ACHN (cell line): Measurements from ENCODE around the gene KCNT1.

Experiments used
- DNase-seq: peaks from one replicate; pipeline ENCODE4 v3.0.0-alpha.2; 2015
- in situ Hi-C: cut with HindIII; loops from 2 replicates; pipeline ENCODE4 v1.10.0; 2017; ENCODE audit warnings: low sequenced_read_pairs, low pct_ligation_motif_present, low pct_unique_long_range_greater_than_20kb

The KCNT1 gene

DNA sequence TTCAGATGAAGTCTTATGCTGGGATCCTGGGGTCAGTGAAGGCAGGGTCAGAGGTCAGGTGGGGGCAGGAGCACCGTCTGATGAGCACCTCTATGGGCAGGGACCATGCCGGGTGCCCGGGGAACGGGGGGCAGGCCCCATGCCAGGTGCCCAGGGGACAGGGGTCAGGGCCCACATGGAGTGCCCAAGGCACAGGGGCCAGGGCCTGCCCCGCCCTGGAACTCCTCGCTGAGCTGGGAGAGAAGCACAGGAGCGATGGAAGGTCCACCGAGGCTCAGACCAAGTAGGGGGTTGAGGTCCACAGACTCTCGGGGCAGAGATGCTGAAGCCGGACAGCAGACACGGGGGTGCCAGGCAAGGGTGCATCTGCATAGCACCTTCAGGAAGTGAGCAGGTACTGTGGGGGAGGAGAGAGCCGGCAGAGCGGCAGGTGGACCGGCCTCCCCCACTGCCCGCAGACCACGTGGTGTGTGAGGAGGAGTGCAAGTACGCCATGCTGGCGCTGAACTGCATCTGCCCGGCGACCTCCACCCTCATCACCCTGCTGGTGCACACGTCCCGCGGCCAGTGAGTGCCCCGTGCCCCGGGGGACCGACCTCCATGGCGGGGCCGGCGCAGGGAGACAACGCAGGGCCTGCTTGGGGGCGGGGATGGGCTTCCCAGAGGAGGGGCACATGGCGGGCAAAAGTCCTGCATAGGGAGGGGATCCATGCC lies 67.7 kb downstream of the KCNT1 start:
- in situ Hi-C loops: no loop called here
- DNase-seq: no peak

DNA sequence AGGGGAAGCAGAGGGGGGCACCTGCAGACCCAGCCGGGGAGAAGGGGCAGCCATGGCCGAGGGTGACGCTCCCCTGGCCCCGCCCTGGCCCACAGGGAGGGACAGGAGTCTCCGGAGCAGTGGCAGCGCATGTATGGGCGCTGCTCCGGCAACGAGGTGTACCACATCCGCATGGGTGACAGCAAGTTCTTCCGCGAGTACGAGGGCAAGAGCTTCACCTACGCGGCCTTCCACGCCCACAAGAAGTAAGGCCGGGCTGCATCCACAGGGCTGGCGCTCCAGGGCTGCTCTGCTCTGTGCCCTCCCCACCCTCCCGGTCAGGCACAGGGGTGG lies 68.2 kb downstream of the KCNT1 start:
- DNase-seq: no peak
- in situ Hi-C loops: no loop called here

DNA sequence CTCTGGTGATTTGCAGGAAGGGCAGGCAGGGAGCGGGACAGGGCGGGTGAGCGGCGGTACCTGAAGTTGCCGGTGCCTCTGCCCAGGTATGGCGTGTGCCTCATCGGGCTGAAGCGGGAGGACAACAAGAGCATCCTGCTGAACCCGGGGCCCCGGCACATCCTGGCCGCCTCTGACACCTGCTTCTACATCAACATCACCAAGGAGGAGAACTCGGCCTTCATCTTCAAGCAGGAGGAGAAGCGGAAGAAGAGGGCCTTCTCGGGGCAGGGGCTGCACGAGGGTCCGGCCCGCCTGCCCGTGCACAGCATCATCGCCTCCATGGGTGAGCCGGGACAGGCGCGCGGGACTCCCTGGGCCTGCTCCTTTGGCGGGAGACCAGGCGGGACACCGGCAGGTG lies 68.8 kb downstream of the KCNT1 start:
- in situ Hi-C loops: no loop called here
- DNase-seq: no peak

DNA sequence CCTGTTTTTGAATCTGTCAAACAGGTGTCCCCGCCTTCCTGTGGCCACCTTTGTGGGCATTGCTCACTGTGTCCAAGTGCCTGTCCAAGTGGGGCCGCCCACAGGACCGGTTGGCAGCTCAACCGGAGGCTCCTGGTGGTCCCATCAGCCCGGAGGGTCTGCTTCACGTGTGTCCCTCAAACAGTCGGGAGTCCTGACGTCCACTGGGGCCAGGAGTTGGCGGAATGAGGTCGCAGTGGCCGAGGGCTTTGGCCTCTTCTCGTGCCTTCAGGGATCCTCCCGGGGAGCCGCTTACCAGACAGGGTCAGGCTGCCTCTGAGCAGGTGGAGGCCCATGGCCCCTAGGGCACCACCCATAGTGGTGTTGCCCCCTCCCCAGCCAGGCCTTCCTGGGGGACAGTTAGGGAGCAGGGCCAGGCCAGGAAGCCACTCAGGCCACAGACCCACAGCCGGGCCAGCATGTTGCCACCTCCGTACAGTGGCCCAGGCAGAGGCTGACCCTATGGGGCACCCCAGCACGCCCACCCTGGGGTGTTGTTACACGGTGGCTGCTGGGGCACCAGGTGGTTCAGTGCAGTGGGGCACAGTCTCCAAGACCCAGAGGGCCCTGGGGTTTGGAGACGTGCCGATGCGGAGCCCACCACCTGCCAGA lies 69.5 kb downstream of the KCNT1 start:
- no peak for DNase-seq
- in situ Hi-C loops: no loop called here

DNA sequence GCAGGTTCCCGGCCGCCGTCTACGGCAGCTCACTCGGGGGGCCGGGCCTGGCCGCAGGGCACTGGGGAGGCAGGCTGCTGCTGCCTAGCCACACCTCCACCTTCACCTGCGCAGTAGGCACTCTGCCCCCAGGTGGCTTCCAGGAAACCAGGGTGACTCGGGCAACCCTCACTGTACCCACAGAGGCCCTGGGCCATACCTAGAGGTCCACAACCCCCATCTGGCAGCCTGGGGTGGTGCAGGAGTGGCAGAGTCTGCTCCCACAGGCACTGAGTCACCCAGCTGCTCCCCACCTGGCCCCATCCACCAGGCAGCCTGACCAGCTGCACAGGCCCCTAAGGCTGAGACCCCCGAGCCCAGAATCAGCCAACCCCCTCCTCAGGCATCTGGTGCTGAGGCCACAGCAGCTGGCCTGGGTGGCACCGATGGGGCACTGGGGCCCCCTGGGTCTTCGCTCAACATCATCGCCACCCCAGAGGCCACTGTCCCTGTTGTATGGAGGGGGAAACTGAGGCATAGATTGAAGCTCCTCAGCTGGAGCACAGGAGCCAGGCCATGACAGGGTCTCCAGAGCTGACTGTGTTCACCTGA lies 70.2 kb downstream of the KCNT1 start:
- in situ Hi-C loops: no loop called here

DNA sequence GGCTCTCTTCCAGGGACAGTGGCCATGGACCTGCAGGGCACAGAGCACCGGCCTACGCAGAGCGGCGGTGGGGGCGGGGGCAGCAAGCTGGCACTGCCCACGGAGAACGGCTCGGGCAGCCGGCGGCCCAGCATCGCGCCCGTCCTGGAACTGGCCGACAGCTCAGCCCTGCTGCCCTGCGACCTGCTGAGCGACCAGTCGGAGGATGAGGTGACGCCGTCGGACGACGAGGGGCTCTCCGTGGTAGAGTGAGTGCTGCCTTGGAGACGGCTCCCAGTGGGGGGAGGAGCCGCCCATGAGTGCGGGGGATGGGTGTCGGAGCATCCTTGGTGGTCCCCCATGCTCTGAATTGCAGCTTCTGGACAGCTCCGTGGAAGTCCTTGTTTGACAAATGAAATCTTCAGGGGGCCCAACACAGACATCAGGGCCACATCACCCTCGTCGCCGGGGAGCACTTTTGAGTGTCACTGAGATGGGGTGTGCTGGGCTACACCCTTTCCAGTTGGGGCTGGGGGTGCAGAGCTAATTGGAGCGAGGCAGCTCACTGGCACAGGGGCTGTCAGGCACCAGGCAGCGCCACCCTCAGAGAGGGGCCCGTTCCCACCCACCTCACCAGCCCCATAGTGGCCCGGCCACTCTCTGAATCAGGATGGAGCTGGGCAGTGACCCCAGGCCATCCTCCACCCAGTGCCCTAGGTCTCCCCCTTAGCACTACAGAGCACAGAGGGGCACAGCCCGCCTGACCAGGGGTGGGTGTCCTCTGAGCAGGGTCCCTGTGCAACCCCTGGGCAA lies 70.9 kb downstream of the KCNT1 start:
- DNase-seq: no peak
- in situ Hi-C loops: no loop called here

More for the DNA sequence above, 70.2 kb downstream of the KCNT1 start:
- no peak for DNase-seq

DNA sequence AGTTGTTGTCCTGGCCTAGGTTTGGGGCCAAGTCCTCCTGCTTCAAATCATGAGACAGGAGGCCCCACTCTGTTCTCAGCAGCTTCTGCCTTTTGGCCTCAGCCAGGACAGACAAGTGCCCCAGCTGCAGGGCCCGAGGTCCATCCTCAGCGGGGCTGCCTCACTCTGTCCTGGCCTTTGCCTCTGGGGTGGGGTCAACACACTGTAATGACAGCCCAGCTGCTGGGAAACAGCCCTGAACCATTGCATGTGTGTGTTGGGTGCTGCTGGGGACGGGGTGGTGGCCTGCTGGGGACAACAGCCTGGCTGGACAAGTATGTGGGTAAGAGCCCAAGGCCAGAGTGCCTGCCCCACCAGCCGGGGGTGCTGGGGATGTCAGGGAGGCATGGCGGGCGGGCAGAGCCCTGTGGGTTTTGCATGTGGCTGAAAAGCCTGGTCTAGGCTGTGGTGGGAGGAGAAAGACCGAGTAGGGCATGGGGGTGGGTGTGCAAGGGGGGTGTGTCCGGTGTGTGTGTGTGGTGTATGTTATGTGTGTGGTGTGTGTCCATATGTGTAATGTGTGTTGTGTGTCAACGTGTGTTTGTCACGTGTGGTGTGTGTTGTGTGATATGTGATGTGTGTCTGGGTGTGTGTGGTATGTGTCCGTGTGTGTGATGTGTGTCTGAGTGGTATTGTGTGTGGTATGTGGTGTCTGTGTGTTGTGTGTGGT lies 71.7 kb downstream of the KCNT1 start:
- DNase-seq: no peak
- in situ Hi-C loops: no loop called here

DNA sequence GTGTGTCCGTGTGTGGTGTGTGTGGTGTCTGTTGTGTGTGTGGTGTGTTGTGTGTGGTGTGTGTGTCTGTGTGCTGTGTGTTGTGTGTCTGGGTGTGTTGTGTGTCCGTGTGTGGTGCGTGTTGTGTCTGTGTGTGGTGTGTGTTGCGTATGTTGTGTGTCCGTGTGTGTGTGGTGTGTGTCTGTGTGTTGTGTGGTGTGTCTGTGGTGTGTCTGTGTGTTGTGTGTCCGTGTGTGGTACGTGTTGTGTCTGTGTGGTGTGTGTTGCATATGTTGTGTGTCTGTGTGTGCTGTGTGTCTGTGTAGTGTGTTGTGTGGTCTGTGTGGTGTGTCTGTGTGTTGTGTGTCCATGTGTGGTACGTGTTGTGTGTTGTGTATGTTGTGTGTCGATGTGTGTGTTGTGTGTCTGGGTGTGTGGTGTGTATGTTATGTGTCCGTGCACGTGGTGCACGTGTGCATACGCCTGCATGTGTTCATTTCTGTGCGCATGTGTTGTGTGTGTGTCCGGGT lies 72.3 kb downstream of the KCNT1 start:
- DNase-seq: no peak
- in situ Hi-C loops: no loop called here

DNA sequence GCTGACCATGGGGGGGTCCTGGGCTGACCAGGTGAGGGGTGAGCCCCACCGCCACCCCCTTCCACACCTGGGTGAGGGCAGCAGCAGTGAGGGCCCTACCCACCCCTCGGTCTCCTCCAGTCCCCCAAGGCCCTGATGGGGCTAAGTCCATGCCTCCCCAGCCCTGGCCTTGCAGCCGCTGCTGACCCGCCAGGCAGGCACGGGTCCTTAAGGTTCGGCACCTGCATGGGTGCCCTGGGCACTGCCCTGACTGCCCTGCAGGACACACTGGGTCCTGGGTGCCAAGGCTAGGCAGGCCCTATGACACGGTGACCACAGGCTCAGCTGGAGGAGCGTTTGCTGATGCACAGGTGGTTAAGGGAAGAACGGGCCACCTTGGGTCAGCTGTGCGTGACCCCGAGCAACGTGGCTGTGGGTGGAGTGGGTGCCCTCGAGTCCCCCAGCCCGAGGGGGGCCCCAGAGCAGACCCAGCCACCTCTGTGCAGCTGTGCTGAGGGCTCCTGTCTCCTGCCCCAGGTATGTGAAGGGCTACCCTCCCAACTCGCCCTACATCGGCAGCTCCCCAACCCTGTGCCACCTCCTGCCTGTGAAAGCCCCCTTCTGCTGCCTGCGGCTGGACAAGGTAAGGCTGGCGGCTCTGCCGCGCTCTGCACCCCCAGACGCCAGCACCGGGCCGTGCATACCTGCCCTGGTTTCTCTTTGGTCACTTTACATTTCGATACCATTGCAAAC lies 73.0 kb downstream of the KCNT1 start:
- in situ Hi-C loops: no loop called here
- DNase-seq: no peak

DNA sequence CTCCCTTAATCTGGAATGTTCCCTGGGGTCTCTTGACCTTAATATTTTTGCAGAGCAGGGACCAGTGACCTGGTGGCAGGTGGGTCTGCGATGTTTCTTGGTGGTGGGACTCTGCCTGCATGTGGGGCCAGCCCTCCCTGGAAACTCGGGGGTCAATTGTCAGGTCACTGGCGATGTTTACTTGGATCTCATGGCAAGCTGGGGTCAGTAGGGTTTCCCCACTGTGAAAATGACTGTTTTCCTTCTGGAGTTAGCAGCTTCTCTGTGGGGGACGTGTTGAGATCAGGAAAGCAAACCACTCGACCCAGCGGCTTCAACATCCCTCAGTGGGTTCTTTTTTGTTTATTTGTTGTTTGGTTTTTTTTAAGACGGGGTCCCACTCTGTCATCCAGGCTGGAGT lies 73.9 kb downstream of the KCNT1 start:
- DNase-seq: no peak
- in situ Hi-C loops: no loop called here

DNA sequence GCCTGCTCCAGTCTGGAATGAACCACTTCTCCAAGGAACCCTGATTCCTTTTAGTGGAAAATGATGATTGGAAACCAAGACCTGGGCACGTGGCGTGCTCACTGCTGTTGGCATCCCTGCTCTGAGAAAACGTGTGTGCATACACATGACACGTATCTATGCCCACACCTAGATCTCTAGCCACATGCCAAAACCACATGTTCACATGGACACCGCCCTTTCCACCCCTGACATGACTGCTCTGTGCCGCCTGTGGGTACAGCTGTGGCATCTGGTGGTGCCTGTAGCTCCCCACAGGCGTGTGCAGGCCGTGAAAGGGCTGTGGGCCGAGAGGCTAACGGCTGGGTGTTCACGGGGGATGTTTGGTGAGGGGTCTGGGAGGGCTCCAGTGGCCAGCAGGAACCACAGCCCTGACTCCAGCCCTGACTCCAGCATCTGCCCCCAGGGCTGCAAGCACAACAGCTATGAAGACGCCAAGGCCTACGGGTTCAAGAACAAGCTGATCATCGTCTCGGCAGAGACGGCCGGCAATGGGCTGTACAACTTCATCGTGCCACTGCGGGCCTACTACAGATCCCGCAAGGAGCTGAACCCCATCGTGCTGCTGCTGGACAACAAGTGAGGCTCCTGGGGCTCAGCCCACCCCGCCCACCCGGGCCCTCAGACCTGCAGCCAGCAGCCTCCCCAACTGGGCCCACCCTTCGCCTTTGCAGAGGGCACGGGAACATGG lies 75.1 kb downstream of the KCNT1 start:
- in situ Hi-C loops: no loop called here

DNA sequence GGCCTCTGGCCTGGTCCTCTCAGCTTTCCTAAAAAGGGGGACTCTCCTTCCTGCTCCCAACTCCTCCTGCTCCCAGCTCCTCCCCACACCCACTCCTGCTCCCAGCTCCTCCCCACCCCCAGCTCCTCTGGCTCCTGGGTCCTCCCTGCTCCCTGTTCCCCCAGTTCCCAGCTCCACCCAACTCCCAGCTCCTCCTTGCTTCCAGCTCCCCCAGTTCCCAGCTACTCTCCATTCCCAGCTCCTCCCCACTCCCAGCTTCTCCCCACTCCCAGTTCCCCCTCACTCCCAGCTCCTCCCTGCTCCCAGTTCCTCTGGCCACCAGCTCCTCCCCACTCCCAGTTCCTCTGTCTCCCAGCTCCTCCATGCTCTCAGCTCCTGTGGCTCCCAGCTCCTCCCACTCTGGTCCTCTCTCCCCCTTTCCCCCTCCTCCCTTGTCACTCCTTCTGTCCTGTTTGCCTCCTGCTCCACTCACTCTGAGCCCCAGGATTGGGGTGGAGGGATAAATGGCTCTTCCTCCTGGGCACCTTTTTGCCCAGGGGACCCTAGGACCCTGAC lies 75.7 kb downstream of the KCNT1 start:
- in situ Hi-C loops: no loop called here
- no peak for DNase-seq

More for the DNA sequence above, 75.1 kb downstream of the KCNT1 start:
- no peak for DNase-seq

DNA sequence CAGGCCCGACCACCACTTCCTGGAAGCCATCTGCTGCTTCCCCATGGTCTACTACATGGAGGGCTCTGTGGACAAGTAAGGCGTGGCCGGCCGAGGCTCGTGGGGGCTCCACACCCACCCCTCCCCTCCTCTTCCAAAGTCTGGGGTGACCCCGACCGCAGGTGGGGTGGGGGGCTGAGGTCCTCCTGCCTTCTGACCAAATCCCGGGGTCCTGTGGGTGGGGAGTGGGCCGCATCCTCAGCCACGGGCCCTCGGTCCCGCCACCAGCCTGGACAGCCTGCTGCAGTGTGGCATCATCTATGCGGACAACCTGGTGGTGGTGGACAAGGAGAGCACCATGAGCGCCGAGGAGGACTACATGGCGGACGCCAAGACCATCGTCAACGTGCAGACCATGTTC lies 76.4 kb downstream of the KCNT1 start:
- in situ Hi-C loops: no loop called here
- DNase-seq: no peak

DNA sequence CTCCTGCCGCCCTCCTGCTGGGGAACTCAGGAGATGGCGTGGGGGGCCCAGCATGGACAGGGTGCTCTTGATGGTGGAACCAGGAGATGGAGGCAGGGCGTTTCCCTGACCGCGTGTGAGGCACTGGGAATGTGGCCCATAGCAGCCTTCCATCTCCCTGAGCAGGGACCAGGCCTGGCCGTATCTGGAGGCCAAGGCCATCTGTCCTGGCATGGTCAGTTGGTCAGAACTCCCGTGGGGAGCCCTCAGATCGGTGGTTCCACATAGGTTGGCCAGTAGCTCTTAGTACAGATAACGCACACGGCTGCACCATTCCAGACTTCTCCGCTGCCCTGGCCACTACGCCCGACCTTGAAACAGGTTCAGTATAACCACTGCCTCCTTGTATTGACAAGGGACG lies 77.6 kb downstream of the KCNT1 start:
- in situ Hi-C loops: no loop called here
- no peak for DNase-seq

DNA sequence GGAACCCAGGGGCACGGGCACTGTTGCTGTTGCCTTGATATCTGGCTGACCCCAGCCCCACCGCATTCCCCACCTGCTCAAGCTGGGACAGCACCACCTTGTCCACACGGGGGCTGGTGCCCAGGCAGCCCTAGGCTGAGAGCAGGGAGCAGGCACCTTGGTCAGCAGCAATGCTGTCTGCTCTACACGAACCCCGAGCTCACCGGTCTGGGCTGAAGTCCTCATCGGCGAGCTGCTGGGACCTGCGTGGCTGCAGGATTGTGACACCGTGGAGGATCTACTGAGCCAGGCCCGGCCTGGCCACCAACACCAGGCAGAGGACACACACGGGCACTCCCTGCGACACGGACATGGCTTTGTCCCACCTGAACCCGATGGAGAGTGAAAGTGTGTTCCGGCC lies 78.1 kb downstream of the KCNT1 start:
- no peak for DNase-seq

DNA sequence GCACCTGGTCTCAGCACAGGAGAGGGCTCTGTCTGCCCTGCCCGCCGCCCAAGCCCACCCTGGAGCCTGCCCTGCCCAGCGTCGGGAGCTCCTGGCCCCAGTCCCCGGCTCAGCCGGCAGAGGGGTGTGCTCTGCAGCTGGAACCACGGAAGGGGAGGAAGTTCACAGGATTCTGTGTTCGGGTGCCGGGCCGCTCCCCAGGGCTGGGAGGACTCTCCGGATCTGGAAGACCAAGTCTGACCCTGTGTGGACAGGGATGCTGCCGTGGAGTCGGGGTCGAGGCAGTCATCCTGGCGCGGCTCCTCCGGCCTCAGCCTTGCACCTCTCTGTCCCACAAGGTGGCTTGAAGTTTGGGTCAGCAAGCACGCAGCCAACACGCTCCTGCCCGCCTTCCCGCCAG lies 78.6 kb downstream of the KCNT1 start:
- in situ Hi-C loops: no loop called here
- DNase-seq: no peak

More for the DNA sequence above, 78.1 kb downstream of the KCNT1 start:
- in situ Hi-C loops: no loop called here

DNA sequence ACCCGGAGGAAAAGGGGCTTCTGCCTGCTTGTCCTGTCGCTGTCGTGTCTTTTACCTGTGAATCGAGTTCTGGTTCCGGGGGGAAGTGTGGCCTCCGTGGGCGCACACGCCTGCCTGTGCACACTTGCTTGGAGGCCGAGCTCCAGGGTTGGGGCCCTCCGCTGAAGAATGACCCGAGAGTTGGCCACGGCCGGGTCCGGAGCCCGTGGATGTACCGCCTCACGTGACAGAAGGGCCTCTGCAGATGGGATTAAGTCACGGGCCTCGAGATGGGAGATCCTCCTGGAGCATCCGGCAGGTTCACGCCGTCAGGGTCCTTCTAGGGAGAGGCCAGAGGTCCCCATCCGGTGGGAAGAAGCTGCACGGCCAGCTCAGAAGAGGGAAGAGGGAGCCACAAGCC lies 81.0 kb downstream of the KCNT1 start:
- no peak for DNase-seq
- in situ Hi-C loops: no loop called here
